ENCODE measurements around the gene LDLRAP1.

Gene LDLRAP1

DNA sequence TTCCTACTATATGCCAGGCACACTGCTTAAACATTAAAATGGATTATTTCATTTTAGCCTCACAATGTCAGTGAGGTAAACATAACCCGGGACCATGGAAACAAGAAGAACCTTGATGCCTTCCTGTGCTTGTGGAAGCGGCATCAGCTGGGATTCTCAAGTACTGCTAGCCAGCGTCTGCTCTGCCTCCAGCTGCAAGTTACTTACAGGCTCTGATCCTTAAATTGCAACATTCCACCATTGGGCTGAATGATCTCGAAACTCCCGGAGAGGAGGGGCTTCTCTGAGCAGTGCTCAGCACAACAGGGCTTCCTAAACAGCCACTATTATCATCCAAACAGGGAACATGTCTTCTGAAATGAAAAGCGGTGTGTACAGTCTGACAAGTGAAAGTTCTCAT lies 66.5 kb downstream of the LDLRAP1 start:
- no peak for DNase-seq

DNA sequence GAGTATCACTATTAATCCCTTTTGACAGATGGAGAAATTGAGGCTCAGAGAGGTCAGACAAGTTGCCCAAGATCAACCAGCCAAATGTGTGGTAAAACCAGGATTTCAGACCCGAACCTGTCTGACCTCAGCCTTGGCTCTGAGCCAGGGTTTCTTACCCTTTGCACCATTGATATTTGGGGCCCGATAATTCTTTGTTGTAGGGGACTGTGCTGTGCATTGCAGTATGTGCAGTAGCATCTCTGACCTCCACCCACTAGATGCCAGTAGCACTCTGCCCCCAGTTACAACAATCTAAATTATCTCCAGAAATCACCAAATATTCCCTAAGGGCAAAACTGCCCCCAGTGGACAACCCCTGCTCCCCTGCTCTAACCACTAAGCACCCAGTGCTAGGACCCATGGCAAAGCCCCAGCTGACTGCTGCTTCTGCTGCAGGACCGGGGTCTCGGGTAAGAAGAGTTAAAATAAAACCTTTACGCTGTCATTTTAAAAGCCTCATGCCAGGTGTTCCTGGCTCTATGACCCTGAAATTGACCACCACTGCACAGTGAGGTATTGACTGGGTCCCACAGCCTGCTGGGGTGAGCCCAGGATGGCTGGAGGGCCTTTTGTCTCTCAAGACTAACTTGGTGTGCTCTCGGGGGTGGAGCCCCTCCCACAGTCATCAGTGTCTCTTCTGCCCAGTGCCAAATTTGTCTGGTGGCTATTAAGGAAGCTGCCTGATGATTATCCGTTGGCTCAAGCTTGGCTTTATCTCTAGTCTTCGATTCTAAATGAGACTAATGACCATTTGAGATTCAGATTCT lies 67.6 kb downstream of the LDLRAP1 start:
- peak; percentile 10 for DNase-seq

DNA sequence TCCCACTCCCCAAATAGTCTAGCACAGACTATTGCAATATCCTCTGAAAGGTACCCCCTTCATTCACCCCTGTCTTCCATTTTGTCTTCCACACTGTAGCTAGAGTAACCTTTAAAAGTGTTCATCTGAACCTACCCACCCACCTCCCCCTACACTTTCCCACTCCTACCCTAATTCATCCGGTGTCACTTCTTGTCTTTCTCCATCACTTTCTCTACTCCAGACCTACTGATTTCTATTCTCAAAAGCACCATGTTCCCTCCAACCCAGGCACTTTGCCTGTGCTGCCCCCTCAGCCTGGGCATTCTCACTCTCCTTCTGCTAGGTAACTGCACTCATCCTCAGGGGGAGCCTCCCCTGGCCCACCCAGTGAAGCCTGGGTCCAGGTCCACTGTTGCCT lies 68.4 kb downstream of the LDLRAP1 start:
- no peak for DNase-seq

DNA sequence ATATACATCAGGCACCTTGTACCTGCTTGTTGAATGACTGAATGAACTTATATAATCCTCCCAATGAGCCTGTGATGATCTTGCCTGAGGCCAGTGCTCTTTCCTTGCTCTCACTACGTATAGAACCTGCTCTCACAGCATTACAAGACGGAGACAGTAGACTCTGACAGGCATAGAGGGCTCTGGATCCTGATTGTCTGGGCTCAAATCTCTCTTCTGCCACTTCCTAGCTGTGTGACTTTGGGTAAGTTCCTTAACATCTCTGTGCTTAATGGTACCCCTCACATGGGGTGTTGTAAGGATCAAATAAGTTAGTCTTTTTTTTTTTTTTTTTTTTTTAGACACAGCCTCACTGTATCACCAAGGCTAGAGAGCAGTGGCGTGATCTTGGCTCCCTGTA lies 69.0 kb downstream of the LDLRAP1 start:
- no peak for DNase-seq

DNA sequence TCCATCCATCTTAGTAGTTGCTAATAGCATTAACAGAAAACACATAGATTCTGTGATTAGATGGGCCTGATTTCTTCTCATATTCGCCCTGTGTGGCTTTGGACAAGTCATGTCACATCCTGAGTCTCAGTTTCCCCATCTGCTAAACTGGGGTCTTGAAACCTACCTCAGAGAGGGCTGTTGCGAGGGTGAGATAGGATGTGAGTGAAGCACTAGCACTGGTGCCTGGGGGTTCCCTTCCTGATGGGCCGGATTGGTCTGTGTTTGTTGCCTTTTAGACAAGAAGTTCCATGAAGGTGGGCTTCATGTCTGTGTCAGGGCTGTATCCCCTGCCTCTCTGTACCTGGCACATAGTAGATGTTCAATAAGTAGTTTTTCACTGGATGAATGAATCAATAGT lies 69.7 kb downstream of the LDLRAP1 start:
- DNase-seq, result no peak

DNA sequence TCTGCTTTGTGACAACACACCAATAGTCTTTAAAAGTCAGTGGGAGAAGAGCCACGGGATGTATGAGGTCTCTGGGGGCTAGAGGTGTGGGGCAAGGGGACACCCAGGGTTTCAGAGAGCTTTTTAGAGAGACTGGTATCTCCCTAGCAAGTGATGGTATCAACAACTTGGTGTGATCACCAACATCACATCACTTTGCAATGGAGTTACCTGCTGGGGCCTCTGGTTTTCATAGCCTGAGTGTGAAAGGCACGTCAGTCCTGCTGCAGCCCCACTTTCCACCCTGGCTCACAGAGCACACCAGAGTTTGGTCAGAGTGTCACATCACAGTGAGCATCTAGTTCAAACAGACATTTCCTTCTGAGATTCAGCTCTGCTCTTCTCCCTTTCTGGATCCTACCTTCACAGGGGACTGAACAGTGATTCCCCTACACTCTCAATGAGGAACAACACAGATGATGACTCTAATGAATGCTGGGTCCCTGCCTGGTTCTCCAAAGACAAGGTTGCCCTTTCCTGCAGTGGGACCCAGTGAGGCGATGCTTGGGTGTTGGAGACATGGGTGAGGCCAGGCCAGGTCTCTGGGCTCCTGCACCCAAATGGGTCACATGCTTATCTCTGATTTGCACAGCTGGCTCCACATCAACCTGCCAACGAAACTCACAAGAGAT lies 71.2 kb downstream of the LDLRAP1 start:
- no peak for DNase-seq

DNA sequence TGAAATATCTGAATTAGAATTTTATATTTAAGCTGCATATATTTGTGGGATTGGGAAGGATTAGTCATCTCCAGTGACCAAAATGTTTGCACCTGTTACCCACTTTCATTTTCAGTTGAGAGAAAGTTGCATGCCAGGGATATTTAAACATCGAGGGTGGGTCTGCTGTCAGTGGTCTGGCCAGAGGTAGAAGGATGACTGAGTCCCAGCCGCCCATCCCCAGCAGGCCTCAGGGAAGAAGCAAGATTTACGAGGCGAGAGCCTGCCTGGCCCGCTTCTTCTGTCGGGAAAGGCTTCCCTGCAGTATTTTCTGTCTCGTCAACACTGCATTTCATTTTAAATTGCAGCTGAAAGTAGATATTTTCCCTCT lies 71.8 kb downstream of the LDLRAP1 start:
- no peak for DNase-seq

DNA sequence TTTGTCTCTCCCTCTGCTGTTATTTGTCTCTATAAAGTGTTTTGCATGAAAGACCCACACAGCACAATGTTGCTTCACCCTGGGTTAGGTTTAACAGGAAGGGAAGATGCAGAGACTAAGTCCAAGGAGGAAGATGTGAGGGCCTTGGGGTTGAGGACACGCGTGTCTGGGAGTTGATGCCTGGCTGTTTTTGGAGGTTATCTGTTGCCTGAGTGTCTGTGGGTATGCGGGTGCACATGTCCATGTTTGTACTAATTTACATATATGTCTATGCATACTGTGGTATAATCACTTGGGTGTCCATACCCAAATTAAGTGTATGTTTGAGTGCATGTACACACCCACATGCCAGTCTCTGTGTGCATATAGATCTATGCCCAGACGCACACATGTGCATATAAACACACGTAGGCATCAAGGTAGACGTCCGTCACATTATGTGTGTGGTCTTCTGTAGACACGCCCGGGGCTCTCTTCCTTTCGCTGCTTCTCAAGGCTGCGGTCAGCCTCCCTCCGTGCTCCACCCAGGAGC lies 72.2 kb downstream of the LDLRAP1 start:
- no peak for DNase-seq

DNA sequence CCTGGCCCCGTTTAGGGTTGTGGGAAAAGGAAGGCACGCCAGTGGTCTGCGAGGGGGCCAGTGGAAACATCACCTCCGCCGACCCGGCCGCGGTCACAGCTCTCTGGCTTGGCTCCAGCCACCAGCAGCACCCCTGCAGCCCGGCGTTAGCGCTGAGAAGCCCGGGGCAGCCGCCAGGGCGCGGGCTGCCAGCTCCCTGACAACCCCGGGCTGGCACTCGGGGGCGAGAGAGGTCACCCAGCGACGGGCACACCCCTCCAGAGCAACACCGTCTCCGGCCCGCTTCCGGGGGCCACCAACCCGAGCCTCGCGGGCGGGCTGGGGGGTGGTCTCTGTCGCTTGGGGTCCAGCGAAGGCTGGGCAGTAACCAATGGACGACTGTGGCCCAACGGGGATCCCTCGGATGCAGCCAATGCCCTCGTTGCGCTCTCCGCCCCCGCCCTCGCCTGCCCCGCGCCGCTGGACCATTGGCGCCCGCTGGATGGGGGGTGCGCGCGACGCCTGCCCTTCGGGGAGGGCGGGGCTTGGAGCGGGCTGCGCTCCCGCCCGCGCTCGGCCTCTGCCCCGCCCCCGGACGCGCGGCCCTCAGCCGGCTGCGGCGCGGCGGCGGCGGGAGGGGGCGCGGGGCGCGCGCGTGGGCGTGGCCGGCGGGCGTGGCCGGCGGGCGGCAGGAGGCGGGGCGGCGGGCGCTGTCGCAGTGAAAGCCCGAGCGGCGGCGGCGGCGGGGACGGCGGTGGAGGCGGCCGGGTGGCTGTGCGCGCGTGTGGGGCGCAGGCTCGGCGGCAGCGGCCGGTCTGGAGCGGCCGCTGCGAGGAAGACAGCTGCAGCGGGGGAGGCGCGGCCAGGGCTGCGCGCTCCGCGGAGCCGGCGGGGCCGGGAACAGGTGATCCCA lies 72.9 kb downstream of the LDLRAP1 start, which contains the start of gene MAN1C1:
Gene MAN1C1 (plus strand): TSS at position 697 of the 892 bp plus-strand sequence. CDS start 1,007 bp downstream, outside the sequence.
- peak; percentile 81 for DNase-seq

DNA sequence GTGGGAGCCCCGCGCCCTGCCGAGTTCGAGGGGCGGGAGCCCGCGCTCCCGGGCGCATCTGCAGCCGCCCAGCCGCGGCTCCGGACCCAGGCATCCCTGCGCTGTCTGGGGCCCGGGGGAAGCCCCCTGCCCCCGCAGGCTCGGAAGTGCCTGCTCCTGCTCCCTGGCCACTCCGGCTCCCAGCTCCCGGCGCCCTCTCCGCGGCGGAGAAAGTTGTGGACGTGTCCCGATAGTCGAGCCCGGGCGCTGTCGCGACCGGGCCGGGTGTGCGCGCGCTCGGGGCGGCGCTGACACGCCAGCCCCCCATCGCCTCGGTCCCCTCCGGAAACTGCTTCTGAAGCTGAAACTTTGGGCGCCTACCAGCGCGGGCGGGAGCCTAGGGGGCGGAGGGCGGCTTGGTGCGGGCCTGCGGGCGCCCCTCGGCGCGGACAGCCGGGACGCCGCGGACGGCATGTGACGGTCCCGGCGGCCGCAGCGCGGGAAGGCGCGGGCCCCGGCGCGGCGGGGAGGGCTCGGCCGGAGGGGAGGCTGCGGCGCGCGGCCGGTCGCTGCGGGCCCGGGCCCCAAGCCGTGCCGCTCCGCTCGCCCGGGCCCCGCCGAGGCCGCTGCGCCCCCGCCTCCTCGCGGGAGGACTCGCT lies 73.7 kb downstream of the LDLRAP1 start:
- DNase-seq, result no peak

DNA sequence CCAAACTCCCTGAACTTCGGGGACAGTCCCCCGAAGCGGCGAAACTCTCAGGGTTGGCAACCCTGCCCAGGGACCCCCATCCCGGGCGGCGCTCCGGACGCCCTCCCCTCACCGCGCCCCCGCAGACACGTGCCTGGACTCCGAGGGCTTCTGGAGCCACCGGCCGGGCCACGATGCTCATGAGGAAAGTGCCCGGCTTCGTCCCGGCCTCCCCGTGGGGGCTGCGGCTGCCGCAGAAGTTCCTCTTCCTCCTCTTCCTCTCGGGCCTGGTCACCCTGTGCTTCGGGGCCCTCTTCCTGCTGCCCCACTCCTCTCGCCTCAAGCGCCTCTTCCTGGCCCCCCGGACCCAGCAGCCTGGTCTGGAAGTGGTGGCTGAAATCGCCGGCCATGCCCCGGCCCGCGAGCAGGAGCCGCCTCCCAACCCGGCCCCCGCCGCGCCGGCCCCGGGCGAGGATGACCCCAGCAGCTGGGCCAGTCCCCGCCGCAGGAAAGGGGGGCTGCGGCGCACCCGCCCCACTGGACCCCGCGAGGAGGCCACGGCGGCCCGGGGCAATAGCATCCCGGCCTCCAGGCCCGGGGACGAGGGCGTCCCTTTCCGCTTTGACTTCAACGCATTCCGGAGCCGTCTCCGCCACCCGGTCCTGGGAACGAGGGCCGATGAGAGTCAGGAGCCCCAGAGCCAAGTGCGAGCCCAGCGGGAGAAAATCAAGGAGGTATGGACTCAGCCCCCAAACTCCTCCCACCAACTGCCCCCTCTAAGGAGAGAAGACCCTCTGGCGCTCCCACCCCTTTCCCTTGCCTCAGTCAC lies 74.4 kb downstream of the LDLRAP1 start:
- DNase-seq, result no peak

DNA sequence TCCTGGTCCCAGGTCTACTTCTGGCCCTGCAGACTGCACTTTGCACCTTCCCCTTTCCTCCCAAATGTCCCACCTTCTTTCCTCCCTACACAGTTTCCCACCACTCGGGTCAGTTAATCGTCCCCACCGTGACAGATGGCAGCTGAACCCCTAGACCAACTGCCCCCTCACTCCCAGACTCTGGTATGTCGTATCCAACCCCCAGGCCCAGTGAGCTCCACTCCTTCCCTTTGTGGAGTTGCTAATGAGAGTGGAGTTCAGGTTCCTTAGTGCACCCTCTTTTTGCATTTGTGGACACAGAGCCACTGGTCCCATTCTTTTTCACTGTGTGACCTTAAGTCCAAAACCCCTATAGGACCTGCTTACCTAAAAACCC lies 75.0 kb downstream of the LDLRAP1 start:
- no peak for DNase-seq
